HEK293 (cell line): ENCODE measurements around the gene COA3.
A peak's percentile ranks its signal among the peaks of the same experiment; 100 is the strongest.

Experiments
- GLI2 ChIP-seq: fragments of 450-650 bp; formaldehyde crosslinking; IDR thresholded peaks from 2 replicates; pipeline ENCODE4; 2017; ENCODE audit warnings: missing biosample characterization, missing genetic modification characterization, low read depth, borderline replicate concordance
- SCRT1 ChIP-seq: fragments of 450-650 bp; formaldehyde crosslinking; IDR thresholded peaks from 2 replicates; pipeline ENCODE4 v1.5.1; 2016; ENCODE audit warnings: missing biosample characterization, missing genetic modification characterization, borderline replicate concordance
- WT1 ChIP-seq: fragments of 450-650 bp; formaldehyde crosslinking; IDR thresholded peaks from 2 replicates; pipeline ENCODE4 v1.5.1; 2016; ENCODE audit warnings: missing biosample characterization, missing genetic modification characterization
- YY2 ChIP-seq: fragments of 450-650 bp; formaldehyde crosslinking; IDR thresholded peaks from 2 replicates; pipeline ENCODE4 v1.5.1; 2016; ENCODE audit warnings: missing biosample characterization, missing genetic modification characterization
- ZBTB11 ChIP-seq: fragments of 450-650 bp; formaldehyde crosslinking; conservative IDR thresholded peaks from 2 replicates; pipeline ENCODE4 v1.5.1; 2016; ENCODE audit warnings: low read depth, missing biosample characterization, missing genetic modification characterization
- ZBTB17 ChIP-seq: fragments of 450-650 bp; formaldehyde crosslinking; IDR thresholded peaks from 2 replicates; pipeline ENCODE4 v1.5.1; 2016; ENCODE audit warnings: missing biosample characterization, missing genetic modification characterization
- ZBTB26 ChIP-seq: fragments of 450-650 bp; formaldehyde crosslinking; optimal IDR thresholded peaks from 2 replicates; pipeline ENCODE3; 2016; ENCODE audit warnings: missing biosample characterization, mild to moderate bottlenecking, missing genetic modification characterization
- ZBTB8A ChIP-seq: fragments of 450-650 bp; formaldehyde crosslinking; IDR thresholded peaks from 2 replicates; pipeline ENCODE4 v1.5.1; 2016; ENCODE audit warnings: missing biosample characterization, missing genetic modification characterization
- ZFP69B ChIP-seq: fragments of 450-650 bp; formaldehyde crosslinking; IDR thresholded peaks from 2 replicates; pipeline ENCODE4 v1.5.1; 2016; ENCODE audit warnings: missing biosample characterization, missing genetic modification characterization
- ZNF133 ChIP-seq: fragments of 450-650 bp; formaldehyde crosslinking; IDR thresholded peaks from 2 replicates; pipeline ENCODE4 v1.5.1; 2016; ENCODE audit warnings: missing biosample characterization, missing genetic modification characterization
- ZNF169 ChIP-seq: fragments of 450-650 bp; formaldehyde crosslinking; IDR thresholded peaks from 2 replicates; pipeline ENCODE4 v1.5.1; 2016; ENCODE audit warnings: missing biosample characterization, missing genetic modification characterization
- ZNF214 ChIP-seq: fragments of 450-650 bp; formaldehyde crosslinking; IDR thresholded peaks from 2 replicates; pipeline ENCODE4 v1.5.1; 2017; ENCODE audit warnings: missing biosample characterization, mild to moderate bottlenecking, missing genetic modification characterization, borderline replicate concordance
- ZNF274 ChIP-seq, 2 experiments: fragments of 200-500 bp in 1 of 2; fragments of 450-650 bp in 1 of 2; sonication (Bioruptor generic) in 1 of 2; formaldehyde crosslinking in 1 of 2; IDR thresholded peaks; 2 replicates each; pipeline versions ENCODE4 v1.5.1 to v1.6.1; 2014 to 2016; ENCODE audit warnings: borderline replicate concordance in 1 of 2, inconsistent platforms in 1 of 2, low read length in 1 of 2, missing biosample characterization in 1 of 2, missing genetic modification characterization in 1 of 2
- ZNF398 ChIP-seq: fragments of 450-650 bp; formaldehyde crosslinking; IDR thresholded peaks from 2 replicates; pipeline ENCODE4 v1.5.1; 2017; ENCODE audit warnings: missing biosample characterization, missing genetic modification characterization
- ZNF530 ChIP-seq: fragments of 450-650 bp; formaldehyde crosslinking; IDR thresholded peaks from 2 replicates; pipeline ENCODE4 v1.5.1; 2016; ENCODE audit warnings: low read depth, missing biosample characterization, missing genetic modification characterization
- ZNF768 ChIP-seq: fragments of 450-650 bp; formaldehyde crosslinking; IDR thresholded peaks from 2 replicates; pipeline ENCODE4 v1.5.1; 2018; ENCODE audit warnings: missing biosample characterization, mild to moderate bottlenecking, missing genetic modification characterization
- ZNF785 ChIP-seq: fragments of 450-650 bp; formaldehyde crosslinking; IDR thresholded peaks from 2 replicates; pipeline ENCODE4 v1.5.1; 2016; ENCODE audit warnings: missing biosample characterization, missing genetic modification characterization
- ZNF791 ChIP-seq: fragments of 450-650 bp; formaldehyde crosslinking; IDR thresholded peaks from 2 replicates; pipeline ENCODE4 v1.5.1; 2016; ENCODE audit warnings: missing biosample characterization, missing genetic modification characterization
- TF ChIP-seq, protein P1 (sequence below): fragments of 450-650 bp; formaldehyde crosslinking; IDR thresholded peaks from 2 replicates; pipeline ENCODE4 v1.5.1; 2016; ENCODE audit warnings: missing biosample characterization, missing genetic modification characterization
- TF ChIP-seq, protein P2 (sequence below): fragments of 450-650 bp; formaldehyde crosslinking; IDR thresholded peaks from 2 replicates; pipeline ENCODE4 v1.5.1; 2016; ENCODE audit warnings: missing biosample characterization, missing genetic modification characterization
- TF ChIP-seq, protein P3 (sequence below): fragments of 450-650 bp; formaldehyde crosslinking; IDR thresholded peaks from 2 replicates; pipeline ENCODE4 v1.5.1; 2016; ENCODE audit warnings: missing biosample characterization, missing genetic modification characterization
- TF ChIP-seq, protein P4 (sequence below): fragments of 450-650 bp; formaldehyde crosslinking; IDR thresholded peaks from 2 replicates; pipeline ENCODE4 v1.5.1; 2016; ENCODE audit warnings: missing biosample characterization, missing genetic modification characterization

COA3 gene

GRCh38 chr17:42832934-42833766 is 34.6 kb upstream of the COA3 start, which contains the start of gene PSME3 (continued):
- TF ChIP-seq SCRT1 (tag by site-specific recombination) (no peak), ZNF133 (no peak), WT1 (tag by site-specific recombination) (peak; percentile 28; the same call in 1 of the 2 replicates), GLI2 (tag by site-specific recombination) (no peak), ZNF768 (tag by site-specific recombination) (no peak), ZBTB26 (tag by site-specific recombination) (peak; percentile 96), ZNF274 (IDR thresholded peaks at IDR 0.05; ENCODE audit: low read length) (no peak), ZNF274 (tag by site-specific recombination; IDR thresholded peaks at IDR 0.05; ENCODE audit: borderline replicate concordance) (no peak), ZNF785 (no peak), ZNF530 (tag by site-specific recombination) (no peak), ZBTB11 (tag by site-specific recombination) (peak; percentile 98), ZNF169 (tag by site-specific recombination) (no peak), ZFP69B (0 out of 2 replicates have a peak, but pooled peaks have one; percentile 25), ZBTB17 (tag by site-specific recombination) (peak; percentile 99), ZNF398 (tag by site-specific recombination) (no peak), ZNF791 (tag by site-specific recombination) (no peak), ZNF214 (no peak), YY2 (tag by site-specific recombination) (no peak; the same call in none of the 2 replicates), ZBTB8A (tag by site-specific recombination) (peak; percentile 32)
- TF ChIP-seq, protein P1, sequence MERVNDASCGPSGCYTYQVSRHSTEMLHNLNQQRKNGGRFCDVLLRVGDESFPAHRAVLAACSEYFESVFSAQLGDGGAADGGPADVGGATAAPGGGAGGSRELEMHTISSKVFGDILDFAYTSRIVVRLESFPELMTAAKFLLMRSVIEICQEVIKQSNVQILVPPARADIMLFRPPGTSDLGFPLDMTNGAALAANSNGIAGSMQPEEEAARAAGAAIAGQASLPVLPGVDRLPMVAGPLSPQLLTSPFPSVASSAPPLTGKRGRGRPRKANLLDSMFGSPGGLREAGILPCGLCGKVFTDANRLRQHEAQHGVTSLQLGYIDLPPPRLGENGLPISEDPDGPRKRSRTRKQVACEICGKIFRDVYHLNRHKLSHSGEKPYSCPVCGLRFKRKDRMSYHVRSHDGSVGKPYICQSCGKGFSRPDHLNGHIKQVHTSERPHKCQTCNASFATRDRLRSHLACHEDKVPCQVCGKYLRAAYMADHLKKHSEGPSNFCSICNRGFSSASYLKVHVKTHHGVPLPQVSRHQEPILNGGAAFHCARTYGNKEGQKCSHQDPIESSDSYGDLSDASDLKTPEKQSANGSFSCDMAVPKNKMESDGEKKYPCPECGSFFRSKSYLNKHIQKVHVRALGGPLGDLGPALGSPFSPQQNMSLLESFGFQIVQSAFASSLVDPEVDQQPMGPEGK (tag by site-specific recombination): no peak; the same call in none of the 2 replicates
- TF ChIP-seq, protein P2, sequence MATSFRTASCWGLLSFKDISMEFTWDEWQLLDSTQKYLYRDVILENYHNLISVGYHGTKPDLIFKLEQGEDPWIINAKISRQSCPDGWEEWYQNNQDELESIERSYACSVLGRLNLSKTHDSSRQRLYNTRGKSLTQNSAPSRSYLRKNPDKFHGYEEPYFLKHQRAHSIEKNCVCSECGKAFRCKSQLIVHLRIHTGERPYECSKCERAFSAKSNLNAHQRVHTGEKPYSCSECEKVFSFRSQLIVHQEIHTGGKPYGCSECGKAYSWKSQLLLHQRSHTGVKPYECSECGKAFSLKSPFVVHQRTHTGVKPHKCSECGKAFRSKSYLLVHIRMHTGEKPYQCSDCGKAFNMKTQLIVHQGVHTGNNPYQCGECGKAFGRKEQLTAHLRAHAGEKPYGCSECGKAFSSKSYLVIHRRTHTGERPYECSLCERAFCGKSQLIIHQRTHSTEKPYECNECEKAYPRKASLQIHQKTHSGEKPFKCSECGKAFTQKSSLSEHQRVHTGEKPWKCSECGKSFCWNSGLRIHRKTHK: no peak
- TF ChIP-seq, protein P3, sequence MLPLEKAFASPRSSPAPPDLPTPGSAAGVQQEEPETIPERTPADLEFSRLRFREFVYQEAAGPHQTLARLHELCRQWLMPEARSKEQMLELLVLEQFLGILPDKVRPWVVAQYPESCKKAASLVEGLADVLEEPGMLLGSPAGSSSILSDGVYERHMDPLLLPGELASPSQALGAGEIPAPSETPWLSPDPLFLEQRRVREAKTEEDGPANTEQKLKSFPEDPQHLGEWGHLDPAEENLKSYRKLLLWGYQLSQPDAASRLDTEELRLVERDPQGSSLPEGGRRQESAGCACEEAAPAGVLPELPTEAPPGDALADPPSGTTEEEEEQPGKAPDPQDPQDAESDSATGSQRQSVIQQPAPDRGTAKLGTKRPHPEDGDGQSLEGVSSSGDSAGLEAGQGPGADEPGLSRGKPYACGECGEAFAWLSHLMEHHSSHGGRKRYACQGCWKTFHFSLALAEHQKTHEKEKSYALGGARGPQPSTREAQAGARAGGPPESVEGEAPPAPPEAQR (tag by site-specific recombination): no peak
- TF ChIP-seq, protein P4, sequence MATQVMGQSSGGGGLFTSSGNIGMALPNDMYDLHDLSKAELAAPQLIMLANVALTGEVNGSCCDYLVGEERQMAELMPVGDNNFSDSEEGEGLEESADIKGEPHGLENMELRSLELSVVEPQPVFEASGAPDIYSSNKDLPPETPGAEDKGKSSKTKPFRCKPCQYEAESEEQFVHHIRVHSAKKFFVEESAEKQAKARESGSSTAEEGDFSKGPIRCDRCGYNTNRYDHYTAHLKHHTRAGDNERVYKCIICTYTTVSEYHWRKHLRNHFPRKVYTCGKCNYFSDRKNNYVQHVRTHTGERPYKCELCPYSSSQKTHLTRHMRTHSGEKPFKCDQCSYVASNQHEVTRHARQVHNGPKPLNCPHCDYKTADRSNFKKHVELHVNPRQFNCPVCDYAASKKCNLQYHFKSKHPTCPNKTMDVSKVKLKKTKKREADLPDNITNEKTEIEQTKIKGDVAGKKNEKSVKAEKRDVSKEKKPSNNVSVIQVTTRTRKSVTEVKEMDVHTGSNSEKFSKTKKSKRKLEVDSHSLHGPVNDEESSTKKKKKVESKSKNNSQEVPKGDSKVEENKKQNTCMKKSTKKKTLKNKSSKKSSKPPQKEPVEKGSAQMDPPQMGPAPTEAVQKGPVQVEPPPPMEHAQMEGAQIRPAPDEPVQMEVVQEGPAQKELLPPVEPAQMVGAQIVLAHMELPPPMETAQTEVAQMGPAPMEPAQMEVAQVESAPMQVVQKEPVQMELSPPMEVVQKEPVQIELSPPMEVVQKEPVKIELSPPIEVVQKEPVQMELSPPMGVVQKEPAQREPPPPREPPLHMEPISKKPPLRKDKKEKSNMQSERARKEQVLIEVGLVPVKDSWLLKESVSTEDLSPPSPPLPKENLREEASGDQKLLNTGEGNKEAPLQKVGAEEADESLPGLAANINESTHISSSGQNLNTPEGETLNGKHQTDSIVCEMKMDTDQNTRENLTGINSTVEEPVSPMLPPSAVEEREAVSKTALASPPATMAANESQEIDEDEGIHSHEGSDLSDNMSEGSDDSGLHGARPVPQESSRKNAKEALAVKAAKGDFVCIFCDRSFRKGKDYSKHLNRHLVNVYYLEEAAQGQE (tag by site-specific recombination): no peak; the same call in 1 of the 2 replicates
